Adipose tissue (tissue), 3 donors: ENCODE measurements around the gene ELL. TPM values are rescaled to one million over a fixed set of nuclear protein-coding genes. Genes with fewer than 3 reads are reported as not detected.
"Not testable (repeated sequence)": the region's sequence is repeated elsewhere in the genome, so short reads cannot be mapped to it uniquely, and the experiment has no call there.

Experiments used
- H3K27ac ChIP-seq: one replicate; pipeline ENCODE4 v1.5.1; 2013; ENCODE audit warnings: low read depth, low read length
- WGBS, 3 donors: extraction: QIAGEN DNeasy Blood & Tissue Kit; methylation state at CpG; one replicate each; pipeline ENCODE4 v1.1.7; 2013; 5-methylcytosine and 5-hydroxymethylcytosine counted together
- polyA plus RNA-seq, 3 donors: library from polyadenylated mRNA; stranded (reverse); fragments of 200-250 nt; gene quantifications; one replicate each; pipeline ENCODE4 v1.2.3, GENCODE V29; 2013
- donor health status: healthy with polysubstance abuse.
- donor health status: Bipolar disorder and iron deficiency.
- donor health status: healthy.

Gene ELL
- polyA plus RNA-seq, 3 donors, result 6.5 to 25.9 (median 9.2) TPM

DNA sequence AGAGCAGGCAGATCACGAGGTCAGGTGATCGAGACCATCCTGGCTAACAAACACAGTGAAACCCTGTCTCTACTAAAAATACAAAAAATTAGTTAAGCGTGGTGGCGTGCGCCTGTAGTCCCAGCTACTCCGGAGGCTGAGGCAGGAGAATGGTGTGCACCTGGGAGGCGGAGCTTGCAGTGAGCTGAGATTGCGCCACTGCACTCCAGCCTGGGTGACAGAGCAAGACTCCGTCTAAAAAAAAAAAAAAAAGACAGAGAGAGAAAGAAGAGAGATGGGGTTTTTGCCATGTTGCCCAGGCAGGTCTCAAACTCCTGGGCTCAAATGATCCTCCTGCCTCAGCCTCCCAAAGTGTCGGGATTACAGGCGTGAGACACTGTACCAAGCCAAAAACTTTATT, 116.1 kb downstream of the ELL start:
- 87 to 92% (median 90%) methylated on average over 11 of the region's 11 CpGs for WGBS, 3 donors
- not testable (repeated sequence) for H3K27ac ChIP-seq

DNA sequence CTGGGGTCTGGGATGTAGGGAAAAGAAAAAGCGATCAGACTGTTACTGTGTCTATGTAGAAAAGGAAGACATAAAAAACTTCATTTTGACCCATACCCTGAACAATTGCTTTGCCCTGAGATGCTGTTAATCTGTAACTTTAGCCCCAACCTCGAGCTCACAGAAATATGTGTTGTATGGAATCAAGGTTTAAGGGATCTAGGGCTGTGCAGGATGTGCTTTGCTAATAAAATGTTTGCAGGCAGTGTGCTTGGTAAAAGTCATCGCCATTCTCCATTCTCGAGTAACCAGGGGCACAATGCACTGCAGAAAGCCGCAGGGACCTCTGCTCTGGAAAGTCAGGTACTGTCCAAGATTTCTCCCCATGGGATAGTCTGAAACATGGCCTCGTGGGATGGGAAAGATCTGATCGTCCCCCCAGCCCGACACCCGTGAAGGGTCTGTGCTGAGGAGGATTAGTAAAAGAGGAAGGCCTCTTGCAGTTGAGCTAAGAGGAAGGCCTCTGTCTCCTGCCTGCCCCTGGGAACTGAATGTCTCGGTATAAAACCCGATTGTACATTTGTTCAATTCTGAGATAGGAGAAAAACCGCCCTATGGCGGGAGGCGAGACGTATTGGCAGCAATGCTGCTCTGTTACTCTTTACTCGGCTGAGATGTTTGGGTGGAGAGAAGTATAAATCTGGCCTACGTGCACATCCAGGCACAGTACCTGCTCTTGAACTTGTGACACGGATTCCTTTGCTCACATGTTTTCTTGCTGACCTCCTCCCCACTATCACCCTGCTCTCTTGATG, 119.2 kb downstream of the ELL start:
- not testable (repeated sequence) for H3K27ac ChIP-seq
- 50 to 71% (median 58%) methylated on average over 18 of the region's 18 CpGs for WGBS, 3 donors

DNA sequence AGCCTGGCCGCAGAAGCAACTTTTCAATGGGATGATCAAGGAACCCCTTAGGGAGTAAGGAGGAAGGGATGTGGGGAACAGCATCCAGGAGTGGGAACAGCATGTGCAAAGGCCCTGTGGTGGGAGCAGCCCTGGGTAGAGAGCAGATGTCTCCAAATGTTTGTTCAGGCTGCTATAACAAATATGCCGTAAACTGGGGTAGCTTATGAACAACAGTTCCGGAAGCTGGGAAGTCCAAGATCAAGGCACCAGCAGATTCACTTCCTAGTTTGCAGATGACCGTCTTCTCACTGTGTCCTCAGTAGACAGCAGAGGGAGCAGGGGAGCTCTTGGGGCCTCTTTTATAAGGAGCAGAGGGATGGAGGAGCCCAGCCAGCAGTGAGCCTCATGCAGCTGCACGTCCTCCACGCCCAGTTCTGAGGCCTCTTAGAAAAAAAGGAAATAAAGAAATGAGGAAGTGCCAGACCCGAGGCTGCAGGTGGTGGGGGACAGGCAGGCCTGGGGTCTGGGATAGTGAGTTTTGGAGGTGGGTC, 120.2 kb downstream of the ELL start:
- 32 to 54% (median 37%) methylated on average over 7 of the region's 7 CpGs for WGBS, 3 donors

DNA sequence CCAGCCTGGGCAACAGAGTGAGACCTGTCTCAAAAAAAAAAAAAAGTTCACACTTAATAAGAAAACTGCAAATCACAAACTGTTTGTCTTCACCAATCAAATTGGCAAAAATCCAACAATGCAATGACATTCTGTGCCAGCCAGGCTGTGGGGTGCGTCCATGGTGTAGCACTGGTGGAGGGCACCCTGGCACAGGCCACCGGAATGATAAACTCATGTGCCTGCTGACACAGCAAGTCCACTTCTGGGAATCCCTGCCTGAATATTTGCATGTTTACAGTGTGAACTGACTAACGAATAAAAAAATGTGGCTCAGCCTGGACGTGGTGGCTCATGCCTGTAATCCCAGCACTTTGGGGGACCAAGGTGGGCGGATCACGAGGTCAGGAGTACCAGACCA, 122.9 kb downstream of the ELL start:
- WGBS, 3 donors, result 35 to 45% (median 40%) methylated on average over 6 of the region's 6 CpGs
- no peak overlapping the region for H3K27ac ChIP-seq

More for the DNA sequence above, 120.2 kb downstream of the ELL start:
- no peak overlapping the region for H3K27ac ChIP-seq

DNA sequence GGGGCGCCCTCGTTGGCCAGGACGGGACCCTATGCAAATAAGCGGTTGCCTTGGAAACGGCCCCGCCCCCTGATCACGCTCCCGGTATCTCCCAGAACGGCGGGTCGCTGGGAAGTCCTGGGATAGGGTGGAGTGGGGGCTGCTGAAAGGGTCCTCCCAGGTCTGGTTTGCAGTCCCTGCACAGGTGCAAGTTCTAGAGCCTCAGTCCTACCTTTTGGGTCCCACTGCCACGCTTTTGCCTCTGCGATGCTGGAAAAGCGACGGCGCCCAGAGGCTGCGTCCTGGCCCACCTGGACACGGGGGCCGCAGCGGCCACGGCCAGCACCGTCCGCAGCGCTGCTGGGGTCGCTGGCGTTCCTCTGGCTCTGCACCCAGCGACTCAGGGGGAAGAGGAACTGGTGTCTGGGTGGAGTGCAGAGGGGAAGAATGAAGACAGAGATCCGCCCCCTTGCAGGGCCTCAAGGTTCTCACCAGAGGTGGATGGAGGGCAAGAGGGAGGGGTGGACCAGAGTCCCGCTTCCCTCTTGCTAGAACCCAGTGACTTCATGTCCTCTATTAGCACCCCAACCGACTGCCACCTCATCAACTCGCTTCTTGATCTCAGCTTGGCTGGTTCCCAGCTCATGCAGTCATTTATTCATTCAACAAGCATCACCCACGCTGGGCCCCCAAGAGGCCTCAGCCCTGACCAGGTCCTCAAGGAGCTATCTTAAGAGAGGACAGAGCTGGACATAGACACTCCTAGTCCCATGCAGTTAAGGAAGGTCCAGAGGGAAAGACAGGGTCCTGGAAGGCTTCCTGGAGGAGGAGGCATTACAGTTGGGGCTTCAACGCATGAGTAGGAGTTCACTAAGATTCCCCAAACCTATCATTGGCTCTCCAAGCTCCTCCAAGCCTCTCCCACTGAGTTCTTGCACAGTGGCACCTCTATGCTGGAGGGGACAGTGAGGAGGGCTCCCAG, 124.3 kb downstream of the ELL start, which contains the start of gene LRRC25:
Gene LRRC25 (minus strand): TSS at position 381 of the 961 bp plus-strand sequence. CDS start 659 bp downstream, outside the sequence.
- 13 to 20% (median 14%) methylated on average over 33 of the region's 33 CpGs for WGBS, 3 donors
- no peak within 1 kb of the TSS for H3K27ac ChIP-seq

DNA sequence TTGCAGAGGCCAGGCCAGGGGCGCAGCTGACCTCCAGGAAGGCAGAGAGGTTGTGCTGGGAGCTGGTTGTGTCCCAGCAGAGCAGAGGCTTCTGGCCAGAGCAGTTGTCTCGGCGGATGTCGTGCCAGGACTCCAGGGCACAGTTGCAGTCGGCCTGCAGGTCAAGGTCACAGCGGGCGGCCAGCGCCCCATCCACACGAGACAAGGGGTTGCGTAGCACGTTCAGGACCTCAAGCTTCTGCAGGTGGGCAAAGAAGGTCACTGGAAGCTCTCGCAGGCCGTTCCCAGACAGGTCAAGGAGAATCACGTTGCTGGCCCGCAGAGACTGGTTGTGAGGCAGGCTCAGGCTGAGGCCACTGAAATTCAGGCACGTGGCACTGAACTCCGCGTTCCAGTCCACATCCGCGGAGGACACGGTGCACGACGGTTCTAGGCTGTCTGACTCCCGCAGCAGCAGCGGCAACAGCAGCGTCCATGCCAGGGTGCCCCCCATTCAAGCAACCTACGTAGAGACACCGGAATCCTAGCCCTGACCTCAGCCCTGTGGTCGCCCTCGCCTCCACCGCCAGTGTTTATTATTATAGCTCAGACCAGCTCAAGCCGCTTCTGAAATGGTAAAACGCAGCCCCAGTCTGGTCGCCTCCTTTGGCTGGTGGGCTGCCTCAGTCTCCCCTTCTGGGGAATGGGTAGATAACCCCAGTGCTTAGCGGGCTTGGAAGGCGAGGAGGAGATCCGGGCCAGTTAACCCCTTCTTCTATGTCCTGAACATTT, 125.2 kb downstream of the ELL start:
- WGBS, 3 donors, result 48 to 67% (median 63%) methylated on average over 37 of the region's 37 CpGs
- H3K27ac ChIP-seq, result no peak overlapping the region

DNA sequence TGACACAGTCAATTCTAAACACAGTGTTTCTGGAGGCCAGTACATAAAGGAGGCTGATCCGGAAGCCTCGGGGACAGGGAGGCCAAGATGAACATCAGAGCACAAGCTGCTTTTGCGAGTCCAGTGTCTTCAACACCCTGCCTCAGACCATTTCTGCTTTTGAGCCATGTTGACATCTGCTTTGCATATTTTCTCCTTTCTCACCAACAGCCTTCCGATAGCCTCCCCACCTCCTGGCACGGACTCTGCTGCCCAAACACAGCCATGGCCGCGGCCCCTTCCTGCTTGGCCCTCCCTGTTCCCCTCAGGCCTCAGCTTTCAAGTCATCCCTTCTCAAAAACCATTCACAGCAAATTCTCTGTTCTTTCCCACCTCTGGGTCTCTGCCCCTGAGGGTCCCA, 128.0 kb downstream of the ELL start:
- no peak overlapping the region for H3K27ac ChIP-seq
- WGBS, 3 donors, result 32 to 77% (median 42%) methylated on average over 7 of the region's 7 CpGs

DNA sequence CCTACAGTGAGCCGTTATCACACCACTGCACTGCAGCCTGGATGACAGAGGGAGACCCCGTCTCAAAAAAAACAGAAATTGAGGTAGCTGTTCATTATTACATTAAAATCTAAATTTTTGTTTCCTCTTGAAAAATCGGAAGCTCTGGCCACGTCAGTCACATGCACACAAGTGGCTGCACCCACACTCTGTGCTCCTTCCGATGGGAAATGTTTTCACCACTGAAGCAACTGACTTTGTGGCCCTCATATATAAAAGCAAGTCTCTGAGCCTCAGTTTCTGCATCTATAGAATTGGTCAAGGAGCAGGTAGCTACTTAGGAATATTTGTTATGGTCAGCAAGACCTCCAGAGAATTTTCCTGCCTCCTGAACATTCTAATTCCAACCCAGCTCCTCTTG, 128.9 kb downstream of the ELL start:
- H3K27ac ChIP-seq, result no peak overlapping the region
- WGBS, 3 donors, result 41 to 78% (median 49%) methylated on average over 5 of the region's 5 CpGs

Other genes with a start within 250 kb of the ELL start
- gene IQCN, start 247.6 kb downstream of the ELL start, polyA plus RNA-seq, result 10 to 100 TPM in 1 of 3 donors, 1 to 10 TPM in 2; 1.3 to 11.2 (median 1.7) TPM
- gene JUND, start 240.4 kb downstream of the ELL start, polyA plus RNA-seq, result 100 to 1,000 TPM; 165 to 392 (median 214) TPM
- 100 to 1,000 TPM in 2 of 3 donors, 10 to 100 TPM in 1; 46.3 to 118 (median 100) TPM for gene LSM4, start 199.0 kb downstream of the ELL start, polyA plus RNA-seq
- 10 to 100 TPM in 2 of 3 donors, 1 to 10 TPM in 1; 9.1 to 17.2 (median 14.5) TPM for gene PGPEP1, start 181.5 kb downstream of the ELL start, polyA plus RNA-seq
- 100 to 1,000 TPM in 1 of 3 donors, 1 to 10 TPM in 2; 1.8 to 107 (median 3.5) TPM for gene GDF15, start 135.9 kb downstream of the ELL start, polyA plus RNA-seq
- gene LRRC25, start 124.4 kb downstream of the ELL start, polyA plus RNA-seq, result 1 to 10 TPM; 1.6 to 9.8 (median 7.1) TPM
- gene SSBP4, start 102.7 kb downstream of the ELL start, polyA plus RNA-seq, result 10 to 100 TPM; 28.1 to 83.2 (median 72.5) TPM
- 10 to 100 TPM; 18.3 to 55.6 (median 24.3) TPM for gene ISYNA1, start 83.9 kb downstream of the ELL start, polyA plus RNA-seq
- 100 to 1,000 TPM in 2 of 3 donors, 10 to 100 TPM in 1; 90.8 to 352 (median 221) TPM for gene FKBP8, start 21.5 kb upstream of the ELL start, polyA plus RNA-seq
- 10 to 100 TPM; 63.6 to 92.0 (median 82.6) TPM for gene KXD1, start 35.8 kb upstream of the ELL start, polyA plus RNA-seq
- gene UBA52, start 49.8 kb upstream of the ELL start, polyA plus RNA-seq, result 1,000 to 10,000 TPM in 2 of 3 donors, 100 to 1,000 TPM in 1; 844 to 1,559 (median 1,492) TPM
- 100 to 1,000 TPM in 1 of 3 donors, 10 to 100 TPM in 2; 70.9 to 101 (median 76.0) TPM for gene REX1BD, start 66.7 kb upstream of the ELL start, polyA plus RNA-seq
- 10 to 100 TPM in 2 of 3 donors, 1 to 10 TPM in 1; 7.0 to 57.6 (median 10.1) TPM for gene CRLF1, start 84.7 kb upstream of the ELL start, polyA plus RNA-seq
- 1 to 10 TPM in 2 of 3 donors, under 1 TPM in 1; 0.61 to 3.3 (median 2.0) TPM for gene TMEM59L, start 90.8 kb upstream of the ELL start, polyA plus RNA-seq
- gene KLHL26, start 115.0 kb upstream of the ELL start, polyA plus RNA-seq, result 1 to 10 TPM; 4.8 to 7.9 (median 6.6) TPM
- gene CRTC1, start 161.6 kb upstream of the ELL start, polyA plus RNA-seq, result 1 to 10 TPM; 5.3 to 8.3 (median 5.4) TPM